MCF 10A (cell line): ENCODE data around the gene EMX1. TPM values are rescaled to one million over a fixed set of nuclear protein-coding genes. Genes with fewer than 3 reads are reported as not detected.
"Not testable (repeated sequence)": the region's sequence is repeated elsewhere in the genome, so short reads cannot be mapped to it uniquely, and the experiment has no call there.

Experiments used
- BruUV-seq: library from RNA; stranded (reverse); fragments of 400-500 nt; replicated peaks from 2 replicates; lab custom pipeline; 2021; lab: Mats Ljungman, UMichigan
- CTCF ChIA-PET: fragments of 300-600 bp; sonication (Branson Sonifier 250); formaldehyde crosslinking; extraction: SDS; loops from one replicate; lab custom pipeline; 2021; ENCODE audit warnings: antibody characterized with exemption, inconsistent platforms; lab: Yijun Ruan, JAX
- POLR2A ChIA-PET: fragments of 300-600, 350-650 bp; sonication (Branson Sonifier 250); formaldehyde crosslinking; extraction: SDS; loops from one replicate; lab custom pipeline; 2020; ENCODE audit warnings: antibody characterized with exemption, inconsistent platforms; lab: Yijun Ruan, JAX
- DNase-seq: peaks from one replicate; pipeline ENCODE4 v3.0.0-alpha.2; 2018; ENCODE audit not compliant: unreplicated experiment
- H3K27ac Mint-ChIP-seq: one replicate; pipeline ENCODE4 v1.8.0; 2022; ENCODE audit warnings: mild to moderate bottlenecking, low read depth, mixed read lengths; ENCODE audit not compliant: unreplicated experiment
- H3K27me3 Mint-ChIP-seq: one replicate; pipeline ENCODE4 v1.8.0; 2022; ENCODE audit warnings: mixed read lengths; ENCODE audit not compliant: insufficient read depth, unreplicated experiment
- H3K36me3 Mint-ChIP-seq: one replicate; pipeline ENCODE4 v1.8.0; 2022; ENCODE audit warnings: mild to moderate bottlenecking, moderate library complexity, mixed read lengths; ENCODE audit not compliant: insufficient read depth, unreplicated experiment
- H3K4me1 Mint-ChIP-seq: one replicate; pipeline ENCODE4 v1.8.0; 2022; ENCODE audit warnings: mixed read lengths; ENCODE audit not compliant: insufficient read depth, unreplicated experiment
- H3K4me3 Mint-ChIP-seq: one replicate; pipeline ENCODE4 v1.8.0; 2022; ENCODE audit warnings: mild to moderate bottlenecking, moderate library complexity, mixed read lengths; ENCODE audit not compliant: unreplicated experiment
- H3K9me3 Mint-ChIP-seq: one replicate; pipeline ENCODE4 v1.8.0; 2022; ENCODE audit warnings: mixed read lengths; ENCODE audit not compliant: unreplicated experiment
- CTCF ChIP-seq: fragments of 200-600 bp; IDR thresholded peaks from one replicate; pipeline ENCODE4 v1.8.0; 2022; ENCODE audit warnings: antibody characterized with exemption, mild to moderate bottlenecking; ENCODE audit not compliant: unreplicated experiment
- intact Hi-C: fragments of 100-400 bp; cut with micrococcal nuclease; formaldehyde crosslinking; loops from 2 replicates; pipeline ENCODE4 v1.14.1; 2022
- total RNA-seq: library from RNA; stranded (reverse); gene quantifications from 2 replicates; pipeline ENCODE4 v1.2.3, GENCODE V29; 2022

The EMX1 gene
- total RNA-seq, 1 experiment from 2014 or later = not detected

DNA sequence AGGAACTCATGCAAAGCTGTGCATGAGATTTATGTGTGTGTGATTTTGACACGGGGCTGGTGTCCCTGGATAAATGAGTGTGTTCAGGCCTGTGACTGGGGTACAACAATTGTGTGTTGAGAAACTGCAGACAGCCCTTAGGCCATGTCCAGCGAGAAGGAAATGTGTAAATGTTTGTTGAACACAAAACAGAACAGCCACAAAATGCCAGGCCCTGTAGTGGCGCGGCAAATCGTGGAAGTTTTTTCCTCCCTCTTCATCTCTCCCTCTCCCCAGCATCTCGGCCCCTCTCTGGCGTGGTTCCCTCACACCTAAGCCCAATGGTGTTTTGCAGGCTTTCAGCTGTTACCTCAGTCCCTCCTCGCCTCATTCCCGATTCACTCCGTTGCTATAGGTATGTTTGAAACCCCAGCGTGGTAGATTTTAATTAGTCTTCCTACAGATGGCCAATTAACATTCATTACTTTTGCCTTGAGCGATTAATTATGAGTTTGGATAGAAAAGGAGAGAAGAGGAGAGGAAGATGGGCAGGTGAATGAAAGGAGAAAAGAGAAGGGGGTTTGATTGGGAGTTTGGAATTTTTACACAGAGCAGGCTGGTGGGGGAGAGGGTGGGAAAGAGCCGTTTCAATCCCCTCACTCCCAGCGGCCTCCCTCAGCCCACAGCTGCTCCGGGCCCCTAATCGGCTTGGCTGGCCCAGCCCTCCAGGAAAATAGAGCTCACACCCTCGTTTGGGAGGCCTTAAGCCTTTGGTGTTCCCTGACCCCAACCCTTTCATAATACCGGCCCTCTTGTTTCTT lies 19.3 kb upstream of the EMX1 start:
- CTCF ChIA-PET = interaction anchor here (0.6 to 1.3 kb wide), 7 partner anchors 10 to 266 kb away, joined by 3 to 5 read pairs (median 3); no protein-coding TSS in a partner anchor
- Mint-ChIP-seq H3K4me3 (no peak overlapping the region), H3K27me3 (peaks cover 22% of the 10 kb centered on the region)

DNA sequence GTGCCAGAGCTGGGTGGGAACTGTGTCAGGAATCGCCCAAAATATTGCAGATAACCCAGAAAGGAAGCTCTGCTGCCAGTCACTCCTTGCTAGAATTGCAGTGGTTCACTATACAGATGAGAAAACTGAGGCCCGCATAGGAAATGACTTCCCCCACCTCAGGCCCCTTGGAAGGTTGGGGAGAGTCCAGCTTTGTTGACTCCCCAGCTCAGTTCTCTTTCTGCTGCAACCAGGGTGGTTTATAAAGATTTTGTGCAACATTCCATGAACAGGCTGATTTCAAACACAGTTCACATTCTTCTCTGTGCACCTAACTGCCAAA lies 18.8 kb upstream of the EMX1 start:
- intact Hi-C loops = no loop called here
- peaks cover 8% of the 10 kb centered on the region for H3K36me3 Mint-ChIP-seq
- DNase-seq = no peak
- H3K27me3 Mint-ChIP-seq = peaks cover 28% of the 10 kb centered on the region
- BruUV-seq = no TSS peak
- ChIA-PET CTCF (interaction anchor here (0.7 to 1.2 kb wide), 4 partner anchors 11 to 95 kb away, joined by 3 to 4 read pairs (median 4); no protein-coding TSS in a partner anchor), POLR2A (no interaction called here)
- H3K27ac Mint-ChIP-seq = no peak overlapping the region
- H3K4me3 Mint-ChIP-seq = no peak overlapping the region
- no peak for TF ChIP-seq CTCF
- peaks cover 8% of the 10 kb centered on the region for H3K4me1 Mint-ChIP-seq
- H3K9me3 Mint-ChIP-seq = no peaks in the 10 kb centered on the region

More for the DNA sequence above, 19.3 kb upstream of the EMX1 start:
- peaks cover 8% of the 10 kb centered on the region for H3K4me1 Mint-ChIP-seq
- no peaks in the 10 kb centered on the region for H3K9me3 Mint-ChIP-seq
- POLR2A ChIA-PET = interaction anchor here (0.7 kb wide), 2 partner anchors 19 to 88 kb away, joined by 3 to 4 read pairs; partner anchors contain the start of gene EMX1
- H3K36me3 Mint-ChIP-seq = peaks cover 8% of the 10 kb centered on the region
- no peak for DNase-seq
- no peak overlapping the region for H3K27ac Mint-ChIP-seq
- intact Hi-C loops = no loop called here
- BruUV-seq = no TSS peak
- no peak for TF ChIP-seq CTCF

DNA sequence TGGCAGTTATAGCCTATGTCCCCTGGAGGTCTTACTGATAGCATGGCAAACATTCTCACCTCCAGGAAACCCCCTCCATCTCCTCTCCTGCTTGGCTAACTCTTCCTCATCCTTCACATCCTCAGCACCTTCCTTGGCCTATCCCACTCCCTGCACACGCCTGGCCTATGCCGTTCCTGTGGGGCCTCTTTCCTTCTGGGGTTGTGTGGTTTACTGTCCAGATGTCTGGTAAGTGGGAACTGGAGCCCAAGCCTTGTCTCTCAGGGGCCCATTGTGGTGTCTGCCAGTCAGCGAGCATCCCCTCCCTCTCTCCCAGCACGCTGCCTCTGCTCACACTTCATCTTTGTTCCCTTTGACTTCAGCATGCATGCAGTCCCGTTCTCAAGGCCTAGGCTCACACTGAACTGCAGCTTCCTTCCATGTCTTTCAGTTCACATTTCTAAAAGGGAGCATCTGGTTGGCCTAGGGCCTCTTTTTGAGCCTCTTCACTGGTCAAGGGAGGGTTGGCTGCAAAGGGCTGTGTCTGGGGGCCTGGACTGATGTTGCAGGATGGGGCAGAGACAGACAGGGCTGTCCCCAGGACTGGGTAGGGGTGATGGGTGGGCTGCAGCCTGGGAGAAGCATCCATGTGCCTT lies 17.0 kb upstream of the EMX1 start:
- no peak for DNase-seq
- intact Hi-C loops = no loop called here
- TF ChIP-seq CTCF = no peak
- Mint-ChIP-seq H3K27me3 (peaks cover 45% of the 10 kb centered on the region), H3K9me3 (no peaks in the 10 kb centered on the region), H3K27ac (no peak overlapping the region), H3K4me3 (no peak overlapping the region), H3K4me1 (no peaks in the 10 kb centered on the region), H3K36me3 (peaks cover 8% of the 10 kb centered on the region)
- BruUV-seq = no TSS peak
- ChIA-PET CTCF (no interaction called here), POLR2A (interaction anchor here (0.7 kb wide), 1 partner anchor 141 kb away, joined by 3 read pairs; no protein-coding TSS in a partner anchor)

- TF ChIP-seq CTCF = no peak
- peaks cover 8% of the 10 kb centered on the region for H3K36me3 Mint-ChIP-seq
- intact Hi-C loops = no loop called here
- no peak overlapping the region for H3K27ac Mint-ChIP-seq
- no TSS peak for BruUV-seq
- no peaks in the 10 kb centered on the region for H3K9me3 Mint-ChIP-seq
- H3K27me3 Mint-ChIP-seq = peaks cover 57% of the 10 kb centered on the region
- H3K4me3 Mint-ChIP-seq = no peak overlapping the region
- no peak for DNase-seq
- POLR2A ChIA-PET = no interaction called here
- CTCF ChIA-PET = interaction anchor here (1.5 to 2.2 kb wide), 2 partner anchors 9 to 184 kb away, joined by 6 to 20 read pairs; no protein-coding TSS in a partner anchor
- no peaks in the 10 kb centered on the region for H3K4me1 Mint-ChIP-seq
These were observed 15.9 kb upstream of the EMX1 start for GRCh38 chr2:72901426-72901825.

- H3K4me1 Mint-ChIP-seq, H3K36me3 Mint-ChIP-seq, DNase-seq, H3K4me3 Mint-ChIP-seq, H3K9me3 Mint-ChIP-seq, H3K27ac Mint-ChIP-seq, intact Hi-C loops, BruUV-seq: not testable (repeated sequence)
- H3K27me3 Mint-ChIP-seq = peaks cover 73% of the 10 kb centered on the region
- ChIA-PET POLR2A (interaction anchor here (0.6 kb wide), 1 partner anchor 58 kb away, joined by 3 read pairs; no protein-coding TSS in a partner anchor), CTCF (interaction anchor here (0.6 kb wide), 2 partner anchors 14 to 253 kb away, joined by 3 to 7 read pairs; no protein-coding TSS in a partner anchor)
These were observed 9.9 kb upstream of the EMX1 start for GRCh38 chr2:72907369-72907768.
